ENCODE results near the gene SPRY4.

DNA sequence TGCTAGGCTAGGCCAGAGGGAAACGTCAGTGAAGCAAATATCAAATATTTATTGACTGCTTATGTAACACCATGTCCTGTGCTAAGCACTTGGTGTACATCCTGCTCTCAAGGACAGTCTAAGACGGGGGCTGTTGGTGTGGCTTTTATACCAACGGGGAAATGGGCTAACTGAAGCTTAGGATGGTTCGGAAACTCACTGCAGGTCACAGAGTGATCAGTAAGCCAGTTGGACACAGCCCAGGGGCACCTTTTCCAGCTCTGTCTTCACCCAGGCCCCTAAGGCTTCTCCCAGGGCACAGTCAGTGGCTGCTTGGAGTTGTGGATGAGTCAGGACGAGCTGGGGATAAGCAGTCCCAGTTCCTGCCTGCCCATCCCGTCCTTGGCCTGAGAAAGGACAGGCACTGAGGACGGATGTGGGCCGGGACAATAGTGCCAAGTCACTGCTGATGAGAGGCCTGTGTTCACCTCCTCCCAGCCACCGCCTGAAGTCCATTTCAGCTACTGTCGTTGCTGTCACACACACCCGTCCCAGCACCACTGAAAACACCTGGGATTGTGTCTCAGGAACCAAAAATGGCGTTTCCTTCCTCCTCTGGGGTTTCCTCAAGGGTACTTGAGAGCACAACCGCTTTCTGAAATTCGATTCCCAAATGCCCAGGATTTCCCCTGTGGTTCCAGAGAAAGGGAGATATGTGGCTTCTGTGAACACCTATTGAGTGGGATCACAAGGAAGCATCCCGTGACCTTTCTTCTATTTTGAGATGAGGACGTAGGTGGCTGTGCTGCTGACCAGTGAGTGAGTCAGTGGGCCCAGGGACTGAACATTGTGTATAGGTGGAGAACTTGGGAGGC is 17.5 kb upstream of the SPRY4 start:
- TF ChIP-seq TAF1 (IDR thresholded peaks at IDR 0.05; ENCODE audit: borderline replicate concordance, low read depth, low read length) = no peak
- TF ChIP-seq POLR2AphosphoS5 (IDR thresholded peaks at IDR 0.05; ENCODE audit: low read depth, low read length) = no peak

Measured in GM12892 (cell line).